Endodermal cell (in vitro differentiated cells): ENCODE measurements around the gene ASGR2. TPM values are rescaled to one million over a fixed set of nuclear protein-coding genes. Genes with fewer than 3 reads are reported as not detected.
"Not testable (repeated sequence)": the region's sequence is repeated elsewhere in the genome, so short reads cannot be mapped to it uniquely, and the experiment has no call there.

ENCODE experiments used
- DNase-seq: peaks from one replicate; pipeline ENCODE4 v3.0.0-alpha.2; 2017
- H3K27ac ChIP-seq: 2 replicates; pipeline ENCODE4 v1.5.1; 2013; ENCODE audit warnings: mild to moderate bottlenecking, low read depth, low read length, moderate library complexity
- H3K27me3 ChIP-seq: 2 replicates; pipeline ENCODE4 v1.6.1; 2013; ENCODE audit warnings: mild to moderate bottlenecking, low read length, moderate library complexity; ENCODE audit not compliant: insufficient read depth, control insufficient read depth, poor library complexity, severe bottlenecking
- H3K36me3 ChIP-seq: 2 replicates; pipeline ENCODE4 v1.7.0; 2013; ENCODE audit warnings: mild to moderate bottlenecking, low read length, moderate library complexity; ENCODE audit not compliant: control insufficient read depth, insufficient read depth
- H3K4me1 ChIP-seq: one replicate; pipeline ENCODE4 v1.7.0; 2013; ENCODE audit warnings: low read length; ENCODE audit not compliant: control insufficient read depth, insufficient read depth
- H3K4me3 ChIP-seq: 2 replicates; pipeline ENCODE4 v1.5.1; 2013; ENCODE audit warnings: mild to moderate bottlenecking, low read length, moderate library complexity
- H3K9ac ChIP-seq: 2 replicates; pipeline ENCODE4 v1.6.1; 2013; ENCODE audit warnings: mild to moderate bottlenecking, low read length, moderate library complexity; ENCODE audit not compliant: poor library complexity, severe bottlenecking; ENCODE audit errors: extremely low read depth
- H3K9me3 ChIP-seq: 2 replicates; pipeline ENCODE4 v1.6.1; 2013; ENCODE audit warnings: mild to moderate bottlenecking, low read length, moderate library complexity; ENCODE audit not compliant: control insufficient read depth
- H3K27ac Mint-ChIP-seq: 2 replicates; pipeline ENCODE4 v1.8.0; 2020; ENCODE audit warnings: mixed read lengths
- H3K27me3 Mint-ChIP-seq: 2 replicates; pipeline ENCODE4 v1.8.0; 2021; ENCODE audit warnings: mild to moderate bottlenecking, mixed read lengths; ENCODE audit not compliant: insufficient read depth
- H3K36me3 Mint-ChIP-seq: 2 replicates; pipeline ENCODE4 v1.8.0; 2020; ENCODE audit warnings: low read depth, mixed read lengths
- H3K4me1 Mint-ChIP-seq: 2 replicates; pipeline ENCODE4 v1.8.0; 2020; ENCODE audit warnings: mixed read lengths
- H3K4me3 Mint-ChIP-seq: 2 replicates; pipeline ENCODE4 v1.8.0; 2020; ENCODE audit warnings: mild to moderate bottlenecking, moderate library complexity, mixed read lengths
- H3K9me3 Mint-ChIP-seq: 2 replicates; pipeline ENCODE4 v1.8.0; 2020; ENCODE audit warnings: mild to moderate bottlenecking, mixed read lengths
- WGBS, 2 experiments: methylation state at CpG; one replicate each; pipeline versions ENCODE4 v1.1.5 to v1.1.7; 2013; ENCODE audit warnings: missing lambda C conversion rate in 2 of 2, mixed read lengths in 1 of 2; ENCODE audit not compliant: insufficient coverage in 1 of 2, insufficient read length in 1 of 2; 5-methylcytosine and 5-hydroxymethylcytosine counted together
- total RNA-seq, 2 donors: library from RNA; stranded (reverse); fragmentation: NEBNext Ultra II Directional in 1 of 2; extraction: Animal tissue kit (Norgen Biotek cat#: 25700) in 1 of 2; gene quantifications; 2 replicates in 1 of 2; 3 replicates in 1 of 2; pipeline ENCODE4 v1.2.1, GENCODE V29; 2021
- TF ChIP-seq, protein P1 (sequence below): fragments of 200-600 bp; sonication (generic); conservative IDR thresholded peaks from 2 replicates; pipeline ENCODE4 v1.5.0; 2021; ENCODE audit warnings: antibody characterized with exemption, mild to moderate bottlenecking

Gene ASGR2
- total RNA-seq, 2 donors from 2014 or later, result 0.44 TPM; not detected in 1

DNA sequence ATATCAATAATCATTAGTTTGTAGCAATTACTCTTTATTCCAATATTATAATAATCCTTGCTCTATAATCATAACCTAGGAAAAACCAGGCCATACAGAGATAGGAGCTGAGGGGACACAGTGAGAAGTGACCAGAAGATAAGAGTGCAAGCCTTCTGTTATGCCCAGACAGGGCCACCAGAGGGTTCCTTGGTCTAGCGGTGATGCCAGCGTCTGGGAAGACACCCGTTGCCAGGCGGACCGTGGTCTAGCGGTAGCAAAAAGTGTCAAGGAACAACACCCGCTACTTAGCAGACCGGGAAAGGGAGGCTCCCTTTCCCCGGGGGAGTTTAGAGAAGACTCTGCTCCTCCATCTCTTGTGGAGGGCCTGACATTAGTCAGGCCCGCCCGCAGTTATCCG lies 11.8 kb upstream of the ASGR2 start:
- 86 to 91% methylated on average over 4 to 12 of the region's 12 CpGs for WGBS, 2 experiments
- not testable (repeated sequence) for H3K36me3 Mint-ChIP-seq, H3K27me3 Mint-ChIP-seq

DNA sequence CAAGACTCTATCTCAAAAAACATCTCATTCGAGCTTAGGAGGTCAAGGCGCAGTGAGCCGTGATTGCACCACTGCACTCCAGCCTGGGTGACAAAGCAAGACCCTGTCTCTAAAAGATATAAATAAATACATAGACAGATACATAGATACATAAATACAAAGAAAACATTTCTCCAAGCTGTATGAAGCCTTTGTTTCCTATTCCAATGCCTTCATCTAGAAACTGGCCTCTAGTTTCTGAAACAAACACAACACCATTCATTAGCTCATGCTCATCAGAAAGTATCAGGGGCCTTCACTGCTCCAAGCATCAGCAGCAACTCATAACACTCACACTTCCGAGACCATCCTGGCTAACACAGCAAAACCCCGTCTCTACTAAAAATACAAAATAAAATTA lies 10.3 kb upstream of the ASGR2 start:
- H3K36me3 Mint-ChIP-seq, result no peaks in the 10 kb centered on the region
- H3K4me1 ChIP-seq, result no peaks in the 10 kb centered on the region
- H3K27me3 ChIP-seq, result no peaks in the 10 kb centered on the region
- no peak overlapping the region for H3K4me3 Mint-ChIP-seq
- no peaks in the 10 kb centered on the region for H3K9me3 ChIP-seq
- TF ChIP-seq, protein P1, sequence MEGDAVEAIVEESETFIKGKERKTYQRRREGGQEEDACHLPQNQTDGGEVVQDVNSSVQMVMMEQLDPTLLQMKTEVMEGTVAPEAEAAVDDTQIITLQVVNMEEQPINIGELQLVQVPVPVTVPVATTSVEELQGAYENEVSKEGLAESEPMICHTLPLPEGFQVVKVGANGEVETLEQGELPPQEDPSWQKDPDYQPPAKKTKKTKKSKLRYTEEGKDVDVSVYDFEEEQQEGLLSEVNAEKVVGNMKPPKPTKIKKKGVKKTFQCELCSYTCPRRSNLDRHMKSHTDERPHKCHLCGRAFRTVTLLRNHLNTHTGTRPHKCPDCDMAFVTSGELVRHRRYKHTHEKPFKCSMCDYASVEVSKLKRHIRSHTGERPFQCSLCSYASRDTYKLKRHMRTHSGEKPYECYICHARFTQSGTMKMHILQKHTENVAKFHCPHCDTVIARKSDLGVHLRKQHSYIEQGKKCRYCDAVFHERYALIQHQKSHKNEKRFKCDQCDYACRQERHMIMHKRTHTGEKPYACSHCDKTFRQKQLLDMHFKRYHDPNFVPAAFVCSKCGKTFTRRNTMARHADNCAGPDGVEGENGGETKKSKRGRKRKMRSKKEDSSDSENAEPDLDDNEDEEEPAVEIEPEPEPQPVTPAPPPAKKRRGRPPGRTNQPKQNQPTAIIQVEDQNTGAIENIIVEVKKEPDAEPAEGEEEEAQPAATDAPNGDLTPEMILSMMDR, result no peak
- WGBS, 2 experiments, result 97 to 100% methylated on average over 1 to 5 of the region's 5 CpGs
- no peaks in the 10 kb centered on the region for H3K9me3 Mint-ChIP-seq
- no peaks in the 10 kb centered on the region for H3K36me3 ChIP-seq
- peaks cover 8% of the 10 kb centered on the region for H3K27me3 Mint-ChIP-seq
- H3K4me1 Mint-ChIP-seq, result peaks cover 6% of the 10 kb centered on the region
- H3K27ac Mint-ChIP-seq, result no peak overlapping the region
- no peak overlapping the region for H3K4me3 ChIP-seq
- H3K27ac ChIP-seq, result no peak overlapping the region
- DNase-seq, result no peak
- H3K9ac ChIP-seq, result no peak overlapping the region

More for the DNA sequence above, 11.8 kb upstream of the ASGR2 start:
- H3K27me3 ChIP-seq, DNase-seq, H3K4me3 Mint-ChIP-seq, H3K27ac Mint-ChIP-seq, H3K9me3 ChIP-seq, H3K36me3 ChIP-seq, H3K27ac ChIP-seq, H3K9me3 Mint-ChIP-seq, H3K4me3 ChIP-seq, H3K9ac ChIP-seq, H3K4me1 ChIP-seq: not testable (repeated sequence)
- peaks cover 16% of the 10 kb centered on the region for H3K4me1 Mint-ChIP-seq
- TF ChIP-seq, protein P1, result peak; percentile 46

DNA sequence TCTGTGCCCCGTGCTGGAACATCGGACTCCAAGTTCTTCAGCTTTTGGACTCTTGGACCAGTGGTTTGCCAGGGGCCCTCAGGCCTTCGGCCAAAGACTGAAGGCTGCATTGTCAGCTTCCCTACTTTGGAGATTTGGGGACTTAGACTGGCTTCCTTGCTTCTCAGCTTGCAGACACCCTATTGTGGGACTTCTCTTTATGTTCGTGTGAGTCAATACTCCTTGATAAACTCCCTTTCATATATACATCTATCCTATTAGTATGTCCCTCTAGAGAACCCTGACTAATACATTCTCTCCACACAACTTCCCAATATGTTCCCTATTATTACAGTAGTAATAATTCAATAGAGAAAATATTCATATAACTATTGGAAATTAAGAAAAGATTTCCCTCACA lies 9.2 kb upstream of the ASGR2 start:
- Mint-ChIP-seq H3K27me3 (peaks cover 8% of the 10 kb centered on the region), H3K4me1 (no peaks in the 10 kb centered on the region), H3K36me3 (no peaks in the 10 kb centered on the region), H3K27ac (no peak overlapping the region), H3K4me3 (no peak overlapping the region), H3K9me3 (no peaks in the 10 kb centered on the region)
- Histone ChIP-seq H3K27me3 (no peaks in the 10 kb centered on the region), H3K9me3 (no peaks in the 10 kb centered on the region), H3K4me1 (no peaks in the 10 kb centered on the region), H3K4me3 (no peak overlapping the region), H3K36me3 (no peaks in the 10 kb centered on the region), H3K9ac (no peak overlapping the region), H3K27ac (no peak overlapping the region)
- 94 to 96% methylated on average over 4 of the region's 4 CpGs for WGBS, 2 experiments
- TF ChIP-seq, protein P1, result no peak
- no peak for DNase-seq
